Urinary bladder (tissue), 4 donors: ENCODE measurements around the gene DUSP2. TPM values are rescaled to one million over a fixed set of nuclear protein-coding genes. Genes with fewer than 3 reads are reported as not detected.
"Not testable (repeated sequence)": the region's sequence is repeated elsewhere in the genome, so short reads cannot be mapped to it uniquely, and the experiment has no call there.

Experiments used
- DNase-seq: peaks from one replicate; pipeline ENCODE4 v3.0.0-alpha.2; 2015; ENCODE audit errors: extremely low spot score
- H3K27ac ChIP-seq: one replicate; pipeline ENCODE4 v1.5.1; 2013; ENCODE audit warnings: low read depth, mild to moderate bottlenecking, moderate library complexity
- H3K36me3 ChIP-seq: one replicate; pipeline ENCODE4 v1.6.1; 2013; ENCODE audit warnings: mild to moderate bottlenecking, moderate library complexity; ENCODE audit not compliant: insufficient read depth
- H3K4me1 ChIP-seq: one replicate; pipeline ENCODE4 v1.6.1; 2013; ENCODE audit warnings: mild to moderate bottlenecking, moderate library complexity; ENCODE audit not compliant: insufficient read depth
- H3K4me3 ChIP-seq: one replicate; pipeline ENCODE4 v1.5.1; 2013; ENCODE audit warnings: low read depth, low read length
- WGBS: extraction: QIAGEN DNeasy Blood & Tissue Kit; methylation state at CpG from one replicate; pipeline ENCODE4 v1.1.7; 2013; 5-methylcytosine and 5-hydroxymethylcytosine counted together
- polyA plus RNA-seq: library from polyadenylated mRNA; stranded (reverse); fragments of 200-250 nt; gene quantifications from one replicate; pipeline ENCODE4 v1.2.3, GENCODE V29; 2013
- total RNA-seq: library from RNA; depleted of rRNA; stranded (reverse); fragments of >200 nt; gene quantifications from one replicate; pipeline ENCODE4 v1.2.3, GENCODE V29; 2014
- donor health status: healthy with polysubstance abuse.
- donor health status: healthy.

DUSP2 gene
- total and polyA plus RNA-seq, 2 donors = 18.1 to 18.5 TPM

DNA sequence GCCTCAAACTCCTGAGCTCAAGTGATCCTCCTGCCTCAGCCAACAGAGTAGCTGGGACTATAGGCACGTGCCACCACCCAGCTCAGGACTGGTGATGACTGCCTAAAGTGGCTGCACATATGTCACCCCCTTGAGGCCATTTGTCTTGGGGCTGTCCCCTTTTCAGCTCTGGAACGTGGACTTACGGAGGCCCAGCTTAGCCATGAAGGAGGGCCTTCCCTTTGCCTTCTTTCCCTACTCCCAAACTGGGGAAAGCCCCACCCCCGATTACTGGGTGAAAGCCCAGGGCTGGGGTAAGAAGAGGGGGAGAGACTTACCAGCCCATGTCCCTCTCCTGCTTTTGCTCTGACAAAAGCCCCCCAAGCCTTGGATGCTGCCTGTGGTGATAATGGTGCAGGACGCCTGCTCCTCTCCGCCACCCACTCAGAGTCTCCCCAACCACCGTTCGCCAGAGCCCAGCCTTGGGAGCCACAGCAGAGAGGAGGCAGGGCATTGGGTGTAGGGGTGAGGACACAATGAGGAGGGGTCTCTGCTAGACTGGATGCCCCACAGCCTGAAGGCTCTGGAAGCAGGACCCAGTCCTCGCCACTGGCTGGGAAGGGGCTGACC lies 2.5 kb upstream of the DUSP2 start:
- no peak for DNase-seq
- Histone ChIP-seq H3K36me3 (no peaks in the 10 kb centered on the region), H3K4me1 (no peaks in the 10 kb centered on the region), H3K27ac (peak overlapping the region; percentile 45), H3K4me3 (no peak overlapping the region)
- WGBS = 78% methylated on average over 9 of the region's 9 CpGs

GRCh38 chr2:96146881-96147592 lies 1.8 kb upstream of the DUSP2 start:
- Histone ChIP-seq H3K4me3 (no peak overlapping the region), H3K4me1 (no peaks in the 10 kb centered on the region), H3K36me3 (no peaks in the 10 kb centered on the region), H3K27ac (peak overlapping the region; percentile 71)
- WGBS = 73% methylated on average over 9 of the region's 9 CpGs
- DNase-seq = no peak

DNA sequence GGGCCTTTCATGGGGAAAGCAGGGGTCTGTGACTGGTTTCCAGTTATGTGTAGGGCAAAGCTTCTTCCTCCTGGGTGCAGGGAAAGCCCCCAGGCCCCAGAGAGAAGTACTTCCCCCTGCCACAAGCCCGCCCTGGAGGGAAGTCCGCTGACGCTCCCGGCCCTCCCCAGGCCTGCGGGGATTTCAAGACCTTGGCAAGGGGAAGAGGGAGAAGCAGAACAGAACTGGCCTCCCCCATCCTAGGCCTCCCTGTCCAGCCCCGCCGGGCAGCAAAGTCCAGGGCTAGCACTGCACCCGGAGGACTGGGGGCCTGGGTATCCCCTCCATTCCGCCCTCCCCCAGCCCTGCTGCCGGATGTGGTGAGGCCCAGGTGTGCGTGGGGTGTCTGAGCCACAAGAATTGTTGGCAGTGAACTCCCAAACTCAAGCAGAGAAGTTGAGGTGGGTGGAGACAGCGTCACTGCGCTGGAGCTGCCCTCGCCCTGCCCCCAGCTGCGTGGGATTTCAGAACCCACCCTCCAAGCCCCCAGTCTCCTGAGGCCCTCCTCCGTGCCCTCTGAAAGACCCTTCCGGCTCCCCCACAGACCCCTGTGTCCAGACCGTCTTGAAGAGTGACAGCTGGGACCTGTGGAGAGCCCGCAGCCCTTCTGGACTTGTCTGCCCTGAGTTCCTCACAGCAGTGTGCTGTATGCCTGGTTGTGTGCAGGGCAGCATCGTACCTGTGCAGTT lies 1.1 kb upstream of the DUSP2 start:
- peak; percentile 55 for DNase-seq
- peak overlapping the region; percentile 71 for H3K27ac ChIP-seq

DNA sequence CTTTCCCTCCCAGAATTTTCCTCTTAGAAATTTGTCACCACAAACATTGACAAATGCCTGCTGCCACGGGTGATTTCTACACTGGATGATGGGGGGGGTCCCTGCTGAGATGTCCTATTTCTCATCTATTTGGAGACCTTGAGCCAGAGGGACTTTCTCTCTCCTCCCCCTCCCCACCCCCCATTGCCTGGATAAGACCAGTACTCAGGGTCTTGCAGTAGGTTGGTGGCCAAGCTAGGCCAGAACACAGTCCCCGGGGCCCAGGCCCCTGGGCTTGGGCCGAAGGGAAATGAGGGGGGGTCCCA lies 560 bp upstream of the DUSP2 start:
- DNase-seq = no peak
- peak overlapping the region; percentile 61 for H3K4me3 ChIP-seq
- WGBS = 52% methylated on average over 3 of the region's 3 CpGs
- H3K27ac ChIP-seq = peak overlapping the region; percentile 71
- H3K36me3 ChIP-seq = no peaks in the 10 kb centered on the region
- H3K4me1 ChIP-seq = no peaks in the 10 kb centered on the region

More for the DNA sequence above, 1.1 kb upstream of the DUSP2 start:
- Histone ChIP-seq H3K4me3 (no peak overlapping the region), H3K36me3 (no peaks in the 10 kb centered on the region), H3K4me1 (no peaks in the 10 kb centered on the region)
- WGBS = 58% methylated on average over 20 of the region's 20 CpGs

- no peaks in the 10 kb centered on the region for H3K4me1 ChIP-seq
- no peaks in the 10 kb centered on the region for H3K36me3 ChIP-seq
- peak overlapping the region; percentile 61 for H3K4me3 ChIP-seq
- DNase-seq = no peak
- WGBS = 8% methylated on average over 35 of the region's 35 CpGs
- H3K27ac ChIP-seq = no peak overlapping the region
These were observed 682 bp downstream of the DUSP2 start for GRCh38 chr2:96144481-96145035.

GRCh38 chr2:96143848-96144480 lies 1.3 kb downstream of the DUSP2 start:
- Histone ChIP-seq H3K36me3 (no peaks in the 10 kb centered on the region), H3K4me1 (no peaks in the 10 kb centered on the region), H3K4me3 (peak overlapping the region; percentile 61), H3K27ac (no peak overlapping the region)
- DNase-seq = no peak
- 82% methylated on average over 23 of the region's 23 CpGs for WGBS

- WGBS = 83% methylated on average over 10 of the region's 10 CpGs
- H3K4me1 ChIP-seq = no peaks in the 10 kb centered on the region
- H3K36me3 ChIP-seq = no peaks in the 10 kb centered on the region
- no peak overlapping the region for H3K27ac ChIP-seq
- H3K4me3 ChIP-seq = peak overlapping the region; percentile 61
- no peak for DNase-seq
These were observed 1.9 kb downstream of the DUSP2 start for GRCh38 chr2:96143231-96143847.

DNA sequence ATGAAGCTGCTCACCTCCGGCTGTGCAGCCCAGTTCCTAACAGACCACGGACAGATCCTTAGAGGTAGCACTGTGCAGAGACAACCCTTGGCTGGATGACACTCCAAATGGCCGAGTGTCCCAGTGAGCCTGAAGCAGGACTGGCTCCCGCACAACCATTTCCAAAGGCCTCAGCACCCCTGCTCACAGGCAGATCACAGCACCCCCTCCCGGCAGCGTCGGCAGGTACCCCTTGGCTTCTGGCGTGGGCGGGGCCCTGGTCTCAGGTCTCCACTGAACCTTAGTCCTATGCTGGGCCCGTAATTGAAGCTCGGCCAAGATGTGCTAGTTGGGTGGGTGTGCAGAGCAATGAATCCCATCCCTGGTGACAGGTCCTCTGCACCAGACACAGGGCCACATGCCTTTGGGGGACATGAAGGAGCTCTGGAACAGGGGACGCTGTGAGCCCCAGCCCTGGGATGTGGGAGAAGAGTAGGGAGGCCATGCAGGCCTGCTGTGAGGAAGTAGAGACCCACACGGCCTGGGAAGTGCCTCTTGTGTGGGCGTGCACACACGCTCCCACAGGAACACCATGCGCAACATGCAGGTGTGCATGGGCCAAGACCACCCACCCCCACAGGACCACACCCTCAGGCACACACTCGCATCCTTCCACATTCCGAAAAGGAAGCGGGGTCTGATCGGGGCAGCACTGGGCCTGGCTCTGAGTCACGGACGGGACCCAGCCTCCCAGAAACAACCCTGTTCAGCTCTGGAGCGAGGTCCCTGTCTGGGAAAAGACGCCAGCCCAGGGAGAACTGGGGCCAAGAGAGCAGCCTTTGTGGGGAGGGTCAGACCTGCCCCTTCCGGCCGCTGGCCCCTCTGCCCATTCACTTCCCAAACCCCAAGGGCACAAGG lies 2.8 kb downstream of the DUSP2 start:
- Histone ChIP-seq H3K4me3 (no peak overlapping the region), H3K36me3 (no peaks in the 10 kb centered on the region), H3K4me1 (no peaks in the 10 kb centered on the region), H3K27ac (no peak overlapping the region)
- DNase-seq = no peak
- WGBS = 84% methylated on average over 26 of the region's 26 CpGs

DNA sequence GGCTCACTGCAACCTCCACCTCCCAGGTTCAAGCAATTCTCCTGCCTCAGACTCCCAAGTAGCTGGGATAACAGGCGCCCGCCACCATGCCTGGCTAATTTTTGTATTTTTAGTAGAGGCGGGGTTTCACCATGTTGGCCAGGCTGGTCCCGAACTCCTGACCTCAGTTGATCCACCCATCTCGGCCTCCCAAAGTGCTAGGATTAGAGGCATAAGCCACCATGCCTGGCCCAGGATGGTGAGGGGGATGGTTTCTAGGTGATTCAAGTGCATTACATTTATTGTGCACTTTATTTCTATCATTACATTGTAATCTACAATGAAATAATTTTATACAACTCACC lies 3.6 kb downstream of the DUSP2 start:
- 86% methylated on average over 5 of the region's 5 CpGs for WGBS
- H3K4me3 ChIP-seq, H3K4me1 ChIP-seq, H3K27ac ChIP-seq, H3K36me3 ChIP-seq, DNase-seq: not testable (repeated sequence)

DNA sequence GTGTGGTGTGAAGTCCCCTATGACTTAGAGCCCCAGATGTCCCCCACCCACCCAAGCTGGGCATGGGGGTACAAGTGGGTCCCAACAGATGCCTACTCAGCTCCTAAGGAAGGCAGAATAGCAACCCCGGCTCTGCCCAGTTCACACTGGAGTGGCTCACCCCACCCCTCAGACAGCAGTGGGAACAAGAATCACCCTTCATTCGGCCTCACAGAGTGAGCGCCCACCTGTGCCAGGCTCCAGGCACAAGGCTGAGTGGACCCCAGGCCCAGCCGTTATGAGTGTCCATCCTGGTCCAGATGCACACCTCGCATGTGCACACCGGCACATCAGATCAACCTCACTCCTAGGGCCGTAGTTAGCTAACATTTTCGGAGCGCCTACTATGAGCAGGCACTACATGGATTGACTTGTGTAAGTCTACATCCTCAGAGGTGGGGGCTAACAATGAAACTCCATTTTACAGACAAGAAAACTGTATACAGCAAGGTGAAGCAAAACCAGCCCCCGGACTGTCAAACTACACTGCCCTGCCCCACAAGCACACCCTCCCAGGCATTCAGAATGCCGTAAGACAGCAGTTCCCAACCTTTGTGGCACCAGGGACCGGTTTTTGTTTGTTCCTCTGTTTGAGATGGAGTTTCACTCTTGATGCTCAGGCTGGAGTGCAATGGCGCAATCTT lies 4.2 kb downstream of the DUSP2 start:
- WGBS = 92% methylated on average over 13 of the region's 13 CpGs
- no peaks in the 10 kb centered on the region for H3K4me1 ChIP-seq
- H3K27ac ChIP-seq = no peak overlapping the region
- H3K36me3 ChIP-seq = no peaks in the 10 kb centered on the region
- H3K4me3 ChIP-seq = no peak overlapping the region
- DNase-seq = no peak

DNA sequence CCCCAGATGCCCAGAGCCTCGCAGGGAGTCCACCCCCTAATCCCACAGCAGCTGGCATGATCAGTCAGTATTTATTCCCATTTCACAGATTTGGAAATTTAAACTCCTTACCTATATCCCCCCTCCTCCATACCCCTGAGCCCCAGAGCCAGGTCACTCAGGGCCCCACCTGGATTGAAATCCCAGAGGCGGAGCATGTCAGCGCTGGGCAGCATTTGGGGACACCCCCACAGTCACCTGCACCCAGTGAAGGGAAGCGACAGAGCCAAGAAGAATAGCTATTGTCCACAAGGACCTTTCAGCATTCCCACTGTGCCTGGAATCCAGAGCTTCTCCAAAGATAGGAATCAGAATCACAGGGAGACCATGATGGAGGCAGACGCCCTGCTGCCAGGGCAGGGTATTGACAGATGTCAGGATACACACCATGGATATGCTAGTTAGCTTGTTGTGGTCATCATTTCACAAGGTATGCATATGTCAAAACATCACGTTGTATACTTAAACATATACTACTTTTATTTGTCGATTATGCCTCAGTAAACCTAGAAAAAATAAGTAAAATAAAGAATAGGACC lies 6.0 kb downstream of the DUSP2 start:
- no peaks in the 10 kb centered on the region for H3K4me1 ChIP-seq
- DNase-seq = no peak
- 85% methylated on average over 7 of the region's 7 CpGs for WGBS
- no peak overlapping the region for H3K4me3 ChIP-seq
- no peak overlapping the region for H3K27ac ChIP-seq
- H3K36me3 ChIP-seq = no peaks in the 10 kb centered on the region
